IPS-11a (cell line): Measurements from ENCODE around the gene CCR8.
"Not testable (repeated sequence)": the region's sequence is repeated elsewhere in the genome, so short reads cannot be mapped to it uniquely, and the experiment has no call there.

Experiments
- H3K4me3 ChIP-seq: one replicate; pipeline ENCODE4 v1.5.1; 2013; ENCODE audit warnings: low read depth, low read length, control low read depth

Gene CCR8

GRCh38 chr3:39346785-39347585, 17.5 kb downstream of the CCR8 start:
- no peak overlapping the region for H3K4me3 ChIP-seq

GRCh38 chr3:39347586-39347876, 18.0 kb downstream of the CCR8 start:
- H3K4me3 ChIP-seq = no peak overlapping the region

GRCh38 chr3:39349080-39349479, 19.6 kb downstream of the CCR8 start:
- no peak overlapping the region for H3K4me3 ChIP-seq

- no peak overlapping the region for H3K4me3 ChIP-seq
Observed at GRCh38 chr3:39350714-39351113, 21.2 kb downstream of the CCR8 start.

- H3K4me3 ChIP-seq = not testable (repeated sequence)
Observed at GRCh38 chr3:39351134-39351533, 21.6 kb downstream of the CCR8 start.

- H3K4me3 ChIP-seq = not testable (repeated sequence)
Observed at GRCh38 chr3:39353168-39353927, 23.8 kb downstream of the CCR8 start.

GRCh38 chr3:39358333-39358732, 28.8 kb downstream of the CCR8 start:
- H3K4me3 ChIP-seq = no peak overlapping the region

GRCh38 chr3:39361252-39361927, 31.9 kb downstream of the CCR8 start:
- H3K4me3 ChIP-seq = no peak overlapping the region

GRCh38 chr3:39362192-39362591, 32.7 kb downstream of the CCR8 start:
- no peak overlapping the region for H3K4me3 ChIP-seq

GRCh38 chr3:39362812-39363211, 33.3 kb downstream of the CCR8 start:
- H3K4me3 ChIP-seq = no peak overlapping the region

- not testable (repeated sequence) for H3K4me3 ChIP-seq
Observed at GRCh38 chr3:39370450-39370849, 40.9 kb downstream of the CCR8 start.

- no peak overlapping the region for H3K4me3 ChIP-seq
Observed at GRCh38 chr3:39372833-39373232, 43.3 kb downstream of the CCR8 start.

- no peak overlapping the region for H3K4me3 ChIP-seq
Observed at GRCh38 chr3:39376959-39377634, 47.6 kb downstream of the CCR8 start.

GRCh38 chr3:39378088-39378487, 48.6 kb downstream of the CCR8 start:
- H3K4me3 ChIP-seq = no peak overlapping the region

- no peak overlapping the region for H3K4me3 ChIP-seq
Observed at GRCh38 chr3:39378957-39379777, 49.7 kb downstream of the CCR8 start.

- no peak overlapping the region for H3K4me3 ChIP-seq
Observed at GRCh38 chr3:39379778-39380155, 50.3 kb downstream of the CCR8 start.

GRCh38 chr3:39381432-39381831, 51.9 kb downstream of the CCR8 start:
- no peak overlapping the region for H3K4me3 ChIP-seq
